AG04450 (cell line): Measurements from ENCODE around the gene BUB1B. TPM values are rescaled to one million over a fixed set of nuclear protein-coding genes. Genes with fewer than 3 reads are reported as not detected.

Experiments used
- CTCF ChIA-PET: fragments of 300-600, 350-600 bp; formaldehyde crosslinking; extraction: SDS; loops from one replicate; lab custom pipeline; 2022; ENCODE audit warnings: antibody characterized with exemption, inconsistent platforms; lab: Charles Lee
- POLR2A ChIA-PET: fragments of 350-600 bp; formaldehyde crosslinking; extraction: SDS; loops from one replicate; lab custom pipeline; 2021; ENCODE audit warnings: antibody characterized with exemption, inconsistent platforms; lab: Yijun Ruan, JAX
- DNase-seq: peaks from one replicate; pipeline ENCODE4 v3.0.0-alpha.2; 2011; ENCODE audit warnings: low read depth, low spot score
- H3K27ac ChIP-seq: one replicate; pipeline ENCODE4 v1.5.1; 2012; ENCODE audit warnings: low read depth, low read length, control low read depth
- H3K27me3 ChIP-seq: one replicate; pipeline ENCODE4 v1.6.0; 2012; ENCODE audit warnings: low read length; ENCODE audit not compliant: control insufficient read depth, insufficient read depth
- H3K4me3 ChIP-seq: 2 replicates; pipeline ENCODE4 v1.5.1; 2011; ENCODE audit warnings: mild to moderate bottlenecking, low read depth, low read length, control low read depth
- H3K9me3 ChIP-seq: 2 replicates; pipeline ENCODE4 v1.5.1; 2012; ENCODE audit warnings: low read length; ENCODE audit not compliant: control insufficient read depth, insufficient read depth
- polyA plus RNA-seq: library from polyadenylated mRNA; depleted of rRNA; stranded (reverse); fragments of >200 nt; gene quantifications from 2 replicates; pipeline ENCODE4 v1.2.3, GENCODE V29; 2011
- TF ChIP-seq, protein P1 (sequence below): IDR thresholded peaks from 2 replicates; pipeline ENCODE4 v1.5.1; 2011; ENCODE audit warnings: low read depth, low read length, control low read depth, inconsistent platforms

The BUB1B gene
- polyA plus RNA-seq, 1 experiment = 9.0 TPM

DNA sequence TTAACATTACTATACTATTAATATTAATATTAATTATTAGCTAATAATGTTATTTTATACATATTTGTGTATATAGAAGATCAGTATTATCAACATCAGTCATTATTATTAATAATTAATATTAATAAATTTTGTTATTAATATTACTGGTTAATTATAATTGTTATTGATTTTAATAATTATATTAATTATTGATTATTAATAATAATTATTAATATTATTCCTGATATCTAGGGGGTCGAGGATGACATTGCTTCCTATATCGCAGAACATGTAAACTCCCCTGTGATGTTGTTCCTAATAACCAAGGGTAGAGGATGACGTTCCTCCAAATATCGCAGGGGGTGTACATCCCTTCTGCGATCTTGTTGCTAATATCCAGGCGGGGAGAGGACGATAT, 34.9 kb upstream of the BUB1B start:
- Histone ChIP-seq H3K9me3 (no peaks in the 10 kb centered on the region), H3K4me3 (no peak overlapping the region), H3K27ac (no peak overlapping the region), H3K27me3 (peaks cover 12% of the 10 kb centered on the region)
- no peak for DNase-seq
- TF ChIP-seq, protein P1, sequence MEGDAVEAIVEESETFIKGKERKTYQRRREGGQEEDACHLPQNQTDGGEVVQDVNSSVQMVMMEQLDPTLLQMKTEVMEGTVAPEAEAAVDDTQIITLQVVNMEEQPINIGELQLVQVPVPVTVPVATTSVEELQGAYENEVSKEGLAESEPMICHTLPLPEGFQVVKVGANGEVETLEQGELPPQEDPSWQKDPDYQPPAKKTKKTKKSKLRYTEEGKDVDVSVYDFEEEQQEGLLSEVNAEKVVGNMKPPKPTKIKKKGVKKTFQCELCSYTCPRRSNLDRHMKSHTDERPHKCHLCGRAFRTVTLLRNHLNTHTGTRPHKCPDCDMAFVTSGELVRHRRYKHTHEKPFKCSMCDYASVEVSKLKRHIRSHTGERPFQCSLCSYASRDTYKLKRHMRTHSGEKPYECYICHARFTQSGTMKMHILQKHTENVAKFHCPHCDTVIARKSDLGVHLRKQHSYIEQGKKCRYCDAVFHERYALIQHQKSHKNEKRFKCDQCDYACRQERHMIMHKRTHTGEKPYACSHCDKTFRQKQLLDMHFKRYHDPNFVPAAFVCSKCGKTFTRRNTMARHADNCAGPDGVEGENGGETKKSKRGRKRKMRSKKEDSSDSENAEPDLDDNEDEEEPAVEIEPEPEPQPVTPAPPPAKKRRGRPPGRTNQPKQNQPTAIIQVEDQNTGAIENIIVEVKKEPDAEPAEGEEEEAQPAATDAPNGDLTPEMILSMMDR = no peak
- ChIA-PET CTCF (no interaction called here), POLR2A (no interaction called here)

- TF ChIP-seq, protein P1 = no peak
- Histone ChIP-seq H3K27ac (no peak overlapping the region), H3K4me3 (no peak overlapping the region), H3K27me3 (peaks cover 14% of the 10 kb centered on the region), H3K9me3 (no peaks in the 10 kb centered on the region)
- no peak for DNase-seq
- CTCF ChIA-PET = no interaction called here
- POLR2A ChIA-PET = no interaction called here
Measured at GRCh38 chr15:40128766-40129660, 31.9 kb upstream of the BUB1B start.

DNA sequence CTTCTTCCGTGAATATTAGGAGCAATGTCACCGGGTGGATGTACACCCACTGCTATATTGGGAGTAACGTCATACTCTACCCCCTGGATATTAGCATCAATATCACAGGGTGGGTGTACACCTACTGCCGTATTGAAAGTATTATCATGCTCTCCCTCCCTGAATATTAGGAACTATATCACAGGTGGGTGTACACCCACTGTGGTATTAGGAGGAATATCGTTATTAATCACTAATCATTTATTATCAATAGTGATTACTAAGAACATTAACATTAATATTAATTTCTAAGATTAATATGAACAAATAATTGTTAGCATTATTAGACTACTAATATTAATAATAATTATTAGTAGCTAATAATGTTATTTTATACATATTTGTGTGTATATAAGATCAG, 30.8 kb upstream of the BUB1B start:
- H3K9me3 ChIP-seq = no peaks in the 10 kb centered on the region
- POLR2A ChIA-PET = no interaction called here
- TF ChIP-seq, protein P1 = no peak

DNA sequence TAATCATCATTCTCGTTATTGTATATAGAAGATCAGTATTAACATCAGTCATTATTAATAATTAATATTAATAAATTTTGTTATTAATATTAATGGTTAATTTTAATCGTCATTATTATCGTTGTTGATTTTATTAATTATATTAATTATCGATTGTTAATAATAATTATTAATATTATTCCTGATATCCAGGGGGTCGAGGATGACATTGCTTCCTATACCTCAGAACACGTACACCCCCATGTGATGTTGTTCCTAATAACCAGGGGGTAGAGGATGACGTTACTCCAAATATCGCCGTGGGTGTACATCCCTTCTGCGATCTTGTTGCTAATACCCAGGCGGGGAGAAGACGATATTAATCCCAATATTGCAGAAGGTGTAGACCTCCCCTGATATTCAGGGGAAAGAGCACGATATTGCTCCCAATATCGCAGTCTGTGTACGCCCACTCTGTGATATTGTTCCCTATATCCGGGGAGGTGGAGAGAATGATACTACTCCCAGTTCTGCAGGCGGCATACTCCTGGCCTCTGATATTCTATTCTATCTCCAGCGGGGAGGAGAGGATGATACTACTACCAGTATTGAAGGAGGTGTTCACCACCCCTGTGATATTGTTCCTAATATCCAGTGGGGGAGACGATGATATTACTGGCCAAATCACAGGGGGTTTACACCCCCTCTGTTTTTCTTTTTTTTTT, 29.9 kb upstream of the BUB1B start:
- Histone ChIP-seq H3K27ac (no peak overlapping the region), H3K27me3 (peaks cover 14% of the 10 kb centered on the region), H3K9me3 (no peaks in the 10 kb centered on the region), H3K4me3 (no peak overlapping the region)
- DNase-seq = no peak
- ChIA-PET POLR2A (no interaction called here), CTCF (no interaction called here)
- TF ChIP-seq, protein P1 = no peak

More for the DNA sequence above, 30.8 kb upstream of the BUB1B start:
- H3K4me3 ChIP-seq = no peak overlapping the region
- H3K27me3 ChIP-seq = peaks cover 14% of the 10 kb centered on the region
- no peak overlapping the region for H3K27ac ChIP-seq
- CTCF ChIA-PET = no interaction called here
- no peak for DNase-seq

DNA sequence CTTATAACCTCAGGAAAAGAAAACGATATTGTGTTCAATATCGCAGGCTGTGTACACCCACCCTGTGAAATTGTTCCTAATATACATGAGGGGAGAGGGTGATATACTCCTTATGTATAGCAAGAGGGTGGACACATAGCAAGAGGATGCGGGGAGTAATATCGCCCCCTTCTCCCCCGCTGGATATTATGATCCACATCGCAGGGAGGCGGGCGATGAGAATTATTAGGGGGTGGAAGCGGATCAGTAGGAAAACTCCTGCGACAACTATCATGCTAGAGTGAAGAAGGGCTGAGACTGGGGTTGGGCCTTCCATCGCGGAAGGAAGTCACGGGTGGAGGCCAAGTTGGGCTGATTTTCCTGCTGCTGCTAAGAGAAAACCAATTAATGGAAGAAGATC, 27.3 kb upstream of the BUB1B start:
- no peak for DNase-seq
- Histone ChIP-seq H3K9me3 (no peaks in the 10 kb centered on the region), H3K27me3 (peaks cover 8% of the 10 kb centered on the region), H3K27ac (no peak overlapping the region), H3K4me3 (no peak overlapping the region)
- ChIA-PET CTCF (no interaction called here), POLR2A (no interaction called here)
- TF ChIP-seq, protein P1 = no peak
